Measurements from ENCODE around the gene MASP1.
"Not testable (repeated sequence)": the region's sequence is repeated elsewhere in the genome, so short reads cannot be mapped to it uniquely, and the experiment has no call there.

Gene MASP1

DNA sequence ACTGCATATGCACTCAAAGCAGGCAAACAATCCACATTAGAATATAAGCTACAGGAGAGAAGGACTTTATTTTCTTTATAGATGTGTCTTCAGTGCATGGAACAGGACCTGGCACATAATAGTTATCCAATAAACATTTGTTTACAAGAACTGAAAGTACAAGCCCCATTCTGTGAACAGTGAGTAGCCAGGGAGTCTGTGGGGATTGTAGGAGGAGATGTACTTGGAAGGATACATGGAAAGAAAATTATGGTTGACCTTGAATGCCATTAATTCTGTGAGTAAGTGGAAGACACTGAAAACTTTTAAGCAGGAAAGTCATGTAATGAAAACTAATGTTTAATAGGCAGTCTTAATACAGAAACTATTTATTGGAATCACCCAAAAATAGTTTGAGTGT is 28.3 kb downstream of the MASP1 start:
- no peak for DNase-seq

DNA sequence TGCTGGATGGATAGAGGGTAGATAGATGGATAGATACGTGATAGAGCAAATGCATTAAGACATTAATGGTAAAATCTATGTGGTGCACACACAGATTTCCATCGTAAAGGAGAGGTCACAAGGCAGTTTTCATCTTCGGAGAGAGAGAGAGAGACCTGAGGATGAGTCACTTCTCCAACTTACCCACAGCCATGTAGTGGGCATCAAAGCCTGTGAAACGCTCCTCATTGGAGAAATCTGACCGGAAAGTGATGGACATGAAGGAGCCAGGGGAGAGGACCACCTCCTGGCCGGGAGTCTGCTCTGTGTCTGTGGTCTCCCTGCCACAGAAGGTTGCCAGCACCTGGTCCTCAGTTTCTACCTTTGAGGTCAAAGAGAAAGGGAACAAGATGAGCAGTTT is 29.2 kb downstream of the MASP1 start:
- no peak for DNase-seq

DNA sequence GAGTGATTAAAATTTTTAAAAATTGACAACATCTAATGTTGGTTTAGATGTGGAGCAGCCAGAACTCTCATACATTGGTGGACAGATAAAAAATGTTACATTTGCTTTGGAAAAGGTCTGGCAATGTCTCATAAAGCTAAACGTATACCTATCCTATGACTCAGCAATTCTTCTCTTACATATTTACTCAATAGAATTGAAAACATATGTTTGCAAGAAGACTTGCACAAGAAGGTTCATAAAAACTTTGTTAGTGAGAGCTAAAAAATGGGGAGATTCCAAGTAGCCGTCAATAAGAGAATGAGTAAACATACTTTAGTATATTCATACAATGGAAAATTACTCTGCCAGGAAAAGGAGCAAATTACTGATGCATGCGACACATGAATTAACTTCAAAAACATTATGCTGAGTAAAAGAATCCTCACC is 30.0 kb downstream of the MASP1 start:
- no peak for DNase-seq

- no peak for DNase-seq
Observed at GRCh38 chr3:187259171-187259570, 32.4 kb downstream of the MASP1 start.

GRCh38 chr3:187257992-187258692 is 33.4 kb downstream of the MASP1 start:
- DNase-seq: no peak

DNA sequence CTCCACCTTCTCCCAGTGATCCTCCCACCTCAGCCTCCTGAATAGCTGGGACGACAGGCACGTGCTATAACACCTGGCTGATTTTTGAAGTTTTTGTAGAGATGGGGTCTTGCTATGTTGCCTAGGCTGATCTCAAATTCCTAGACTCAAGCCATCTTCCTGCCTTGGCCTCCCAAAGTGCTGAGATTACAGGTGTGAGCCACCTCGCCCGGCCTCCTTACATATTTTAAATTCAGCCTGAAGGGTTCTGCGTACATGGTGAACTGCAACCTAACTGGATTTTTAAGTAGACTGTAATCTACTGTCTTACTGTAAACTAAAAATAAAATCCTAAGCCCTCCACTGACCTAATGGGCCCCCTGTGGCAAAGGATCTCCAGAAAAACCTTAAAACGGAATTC is 34.1 kb downstream of the MASP1 start:
- DNase-seq: no peak

- DNase-seq: no peak
Observed at GRCh38 chr3:187256051-187256616, 35.4 kb downstream of the MASP1 start.

GRCh38 chr3:187255314-187255713 is 36.2 kb downstream of the MASP1 start:
- DNase-seq: no peak

- DNase-seq: no peak
Observed at GRCh38 chr3:187252311-187252710, 39.2 kb downstream of the MASP1 start.

DNA sequence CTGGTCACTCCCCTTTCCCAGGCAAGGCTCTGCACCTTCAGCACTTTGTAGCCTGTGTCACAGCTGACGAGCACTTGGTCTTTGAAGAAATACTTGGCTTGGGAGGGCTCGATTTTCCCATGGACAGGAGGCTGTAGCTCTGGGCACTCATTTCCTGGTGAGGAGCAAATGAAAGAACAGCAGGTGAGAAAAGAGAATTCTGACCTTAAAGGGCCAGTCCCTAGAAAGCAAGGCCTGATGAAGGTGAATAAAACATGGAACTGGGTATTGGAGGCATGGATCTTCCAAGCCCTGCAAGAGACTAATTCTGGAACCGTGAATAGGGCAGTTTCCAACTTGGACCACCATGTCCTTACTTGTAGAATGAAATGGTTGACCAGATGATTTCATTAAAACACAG is 39.9 kb downstream of the MASP1 start:
- no peak for DNase-seq

DNA sequence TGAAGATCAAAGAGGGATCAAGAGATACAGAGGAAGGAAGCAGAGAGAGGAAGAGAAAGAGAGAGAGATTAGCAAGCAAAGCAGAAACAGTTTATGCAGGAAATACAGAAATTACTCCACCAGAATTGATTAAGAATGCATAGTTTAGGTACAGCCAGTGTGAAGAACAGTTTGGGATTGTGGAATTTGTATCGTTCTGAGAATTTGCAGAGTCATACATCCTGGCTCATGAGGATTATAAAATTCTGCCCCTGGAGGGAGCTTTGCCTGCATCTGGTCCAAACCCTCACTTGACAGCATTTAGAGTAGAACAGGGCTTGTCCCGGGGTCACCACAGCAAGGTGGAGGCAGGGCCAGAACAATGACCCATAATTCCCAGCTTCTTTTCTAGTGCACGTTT is 44.1 kb downstream of the MASP1 start:
- no peak for DNase-seq

DNA sequence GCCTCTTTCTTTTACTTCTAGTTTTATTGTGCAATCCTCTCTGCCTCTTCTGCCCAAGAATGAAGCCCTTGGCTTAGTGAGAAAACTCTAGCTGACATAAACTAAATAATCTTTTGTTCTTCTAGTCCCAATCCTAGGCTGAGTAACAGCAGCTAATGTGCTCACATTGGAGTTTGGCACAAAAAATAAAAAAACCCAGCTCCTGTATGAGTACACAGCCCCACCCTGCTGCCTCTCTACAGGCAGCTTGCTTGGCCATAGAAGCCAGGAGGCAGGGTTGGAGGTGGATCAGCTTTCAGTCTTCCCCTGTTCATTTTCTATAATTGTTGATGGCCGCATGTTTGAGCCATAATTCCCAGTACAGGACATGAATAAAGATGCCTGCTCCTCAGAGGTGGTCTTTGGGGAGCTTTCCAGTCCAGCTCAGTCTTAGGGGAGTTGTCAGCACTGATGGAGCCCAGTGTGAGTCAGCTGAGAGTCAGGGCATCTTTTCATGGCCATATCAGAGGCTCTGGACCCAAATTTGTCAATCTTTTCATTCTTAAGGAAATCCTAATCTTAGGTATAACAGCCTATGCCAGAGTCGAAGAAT is 47.5 kb downstream of the MASP1 start:
- DNase-seq: no peak

DNA sequence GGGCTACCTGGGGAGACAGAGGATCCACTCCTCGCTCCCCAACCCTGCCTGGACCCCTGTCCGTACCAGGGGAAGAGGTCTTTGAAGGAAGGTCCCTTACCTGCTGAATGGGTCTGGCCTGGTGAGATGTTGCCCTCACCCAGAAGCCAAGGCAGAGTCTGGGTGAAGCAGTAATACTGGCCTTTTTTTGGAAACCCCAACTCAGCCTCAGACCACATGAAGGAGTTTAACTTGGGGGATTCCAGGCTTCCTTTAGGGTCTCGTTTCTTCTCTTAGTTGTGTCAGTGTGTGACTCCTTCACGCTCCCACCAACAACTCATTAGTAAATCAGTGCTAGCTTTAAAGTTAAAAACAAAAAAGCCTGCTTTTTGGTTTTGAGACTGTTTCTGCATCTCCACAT is 48.6 kb downstream of the MASP1 start:
- DNase-seq: no peak

DNA sequence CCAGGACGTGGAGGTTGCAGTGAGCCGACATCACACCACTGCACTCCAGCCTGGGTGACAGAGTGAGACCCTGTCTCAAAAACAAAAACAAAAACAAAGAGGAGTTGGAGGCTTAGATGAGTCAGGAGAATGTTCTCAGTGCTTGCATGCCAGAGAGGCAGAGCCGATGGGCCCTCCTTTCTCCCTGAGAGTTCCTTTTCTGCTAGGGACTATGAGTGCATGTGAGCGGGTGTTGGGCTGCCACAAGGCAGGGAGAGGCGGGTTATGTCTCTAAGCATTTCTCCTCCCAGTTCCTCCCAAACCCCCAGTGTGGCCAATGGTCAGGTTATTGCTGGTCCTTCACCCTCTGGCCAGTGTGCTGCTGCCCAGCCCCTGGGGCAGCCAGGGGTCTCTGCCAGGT is 49.1 kb downstream of the MASP1 start:
- no peak for DNase-seq

- DNase-seq: not testable (repeated sequence)
Observed at GRCh38 chr3:187238835-187239234, 52.7 kb downstream of the MASP1 start.

GRCh38 chr3:187238239-187238638 is 53.3 kb downstream of the MASP1 start:
- no peak for DNase-seq

- DNase-seq: no peak
Observed at GRCh38 chr3:187237741-187238140, 53.8 kb downstream of the MASP1 start.

- DNase-seq: no peak
Observed at GRCh38 chr3:187236962-187237361, 54.6 kb downstream of the MASP1 start.

DNA sequence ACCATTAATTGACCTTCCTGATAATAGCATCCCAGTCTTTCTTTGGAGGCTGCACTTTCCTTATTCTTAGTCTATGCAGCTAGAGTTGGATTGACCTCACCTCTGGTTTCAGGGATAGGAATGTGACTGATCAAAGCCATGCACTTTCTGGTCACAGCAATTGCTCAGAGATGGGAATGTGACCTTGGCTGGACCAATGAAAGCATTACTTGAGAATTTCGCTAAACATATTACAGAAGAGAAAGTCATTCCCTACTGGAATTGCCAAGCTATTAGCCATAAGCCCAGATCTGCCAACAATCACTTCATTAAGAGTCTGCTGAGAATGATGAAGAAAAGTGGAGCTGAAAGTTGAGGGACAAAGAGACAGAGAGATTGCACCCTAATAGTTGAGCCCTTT is 61.5 kb downstream of the MASP1 start:
- DNase-seq: no peak

DNA sequence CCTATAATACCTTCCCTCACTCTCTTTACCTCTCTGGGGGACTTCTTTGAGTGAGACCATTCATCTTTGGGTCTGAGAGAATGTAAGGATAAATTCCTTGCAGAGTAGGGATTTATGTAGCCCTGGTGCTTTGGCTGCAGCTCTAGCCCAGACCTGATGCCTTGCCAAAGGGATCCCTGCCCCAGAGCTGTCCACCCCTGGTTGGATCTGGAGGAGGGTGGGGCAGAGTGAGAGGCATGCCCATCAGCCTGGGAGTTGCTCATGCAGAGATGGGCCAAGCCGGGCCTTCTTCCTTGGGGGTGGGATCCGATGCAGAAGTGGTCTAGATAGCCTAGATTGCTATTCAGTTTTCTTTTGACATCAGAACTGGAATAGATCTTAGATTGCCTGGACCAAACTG is 62.8 kb downstream of the MASP1 start:
- DNase-seq: no peak

GRCh38 chr3:187227658-187228258 is 63.8 kb downstream of the MASP1 start:
- peak; percentile 26 to 60 for DNase-seq

DNA sequence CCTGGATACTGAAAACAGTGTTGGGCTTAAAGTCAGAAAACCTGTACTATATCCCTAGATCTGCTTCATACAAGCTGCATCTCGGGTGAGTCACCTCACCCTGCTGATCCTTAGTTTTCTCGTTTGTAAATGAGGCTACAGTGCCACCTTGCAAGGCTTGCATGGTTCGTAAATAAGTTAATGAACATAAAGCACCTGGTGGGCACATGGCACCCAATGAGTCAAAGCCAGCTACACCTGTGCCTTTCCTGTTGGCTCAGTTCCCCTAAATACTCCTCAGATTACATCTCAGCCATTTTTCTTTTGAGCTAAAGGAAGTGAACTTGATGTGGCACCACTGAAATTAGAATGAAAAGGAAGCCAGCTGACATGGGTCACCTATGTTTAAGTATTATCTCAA is 67.7 kb downstream of the MASP1 start:
- no peak for DNase-seq

GRCh38 chr3:187222801-187223200 is 68.7 kb downstream of the MASP1 start:
- DNase-seq: no peak

- no peak for DNase-seq
Observed at GRCh38 chr3:187215460-187215859, 76.1 kb downstream of the MASP1 start.

Measured in SW 1271 (cell line).